Measurements from ENCODE around the gene AP1M1. TPM values are rescaled to one million over a fixed set of nuclear protein-coding genes. Genes with fewer than 3 reads are reported as not detected.

AP1M1 gene
- polyA plus RNA-seq, 1 donor: 58.8 TPM

GRCh38 chr19:16207490-16208025 is 9.8 kb downstream of the AP1M1 start:
- DNase-seq: no peak

GRCh38 chr19:16208064-16208759 is 10.5 kb downstream of the AP1M1 start:
- DNase-seq: no peak

GRCh38 chr19:16208847-16209665 is 11.3 kb downstream of the AP1M1 start:
- no peak for DNase-seq

GRCh38 chr19:16210168-16210567 is 12.5 kb downstream of the AP1M1 start:
- no peak for DNase-seq

- DNase-seq: no peak
Measured at GRCh38 chr19:16213076-16213475, 15.4 kb downstream of the AP1M1 start.

- DNase-seq: no peak
Measured at GRCh38 chr19:16216744-16217670, 19.3 kb downstream of the AP1M1 start.

- DNase-seq: no peak
Measured at GRCh38 chr19:16217716-16218451, 20.2 kb downstream of the AP1M1 start.

- no peak for DNase-seq
Measured at GRCh38 chr19:16218851-16219250, 21.1 kb downstream of the AP1M1 start.

- no peak for DNase-seq
Measured at GRCh38 chr19:16222806-16223205, 25.1 kb downstream of the AP1M1 start.

GRCh38 chr19:16223746-16224145 is 26.0 kb downstream of the AP1M1 start:
- no peak for DNase-seq

- DNase-seq: no peak
Measured at GRCh38 chr19:16224293-16225045, 26.8 kb downstream of the AP1M1 start.

- no peak for DNase-seq
Measured at GRCh38 chr19:16225279-16226183, 27.8 kb downstream of the AP1M1 start.

GRCh38 chr19:16226184-16226591 is 28.5 kb downstream of the AP1M1 start:
- no peak for DNase-seq

GRCh38 chr19:16226878-16227836 is 29.4 kb downstream of the AP1M1 start:
- DNase-seq: no peak

GRCh38 chr19:16227837-16228636 is 30.3 kb downstream of the AP1M1 start:
- no peak for DNase-seq

- DNase-seq: no peak
Measured at GRCh38 chr19:16228637-16229321, 31.1 kb downstream of the AP1M1 start.

GRCh38 chr19:16229322-16229641 is 31.6 kb downstream of the AP1M1 start:
- no peak for DNase-seq
